Endothelial cell of hepatic sinusoid (primary cell): Measurements from ENCODE around the gene DPP6.

Experiments used
- in situ Hi-C: cut with HindIII; loops from 2 replicates; pipeline ENCODE4 v1.10.0; 2017; ENCODE audit warnings: low sequenced_read_pairs

Gene DPP6

DNA sequence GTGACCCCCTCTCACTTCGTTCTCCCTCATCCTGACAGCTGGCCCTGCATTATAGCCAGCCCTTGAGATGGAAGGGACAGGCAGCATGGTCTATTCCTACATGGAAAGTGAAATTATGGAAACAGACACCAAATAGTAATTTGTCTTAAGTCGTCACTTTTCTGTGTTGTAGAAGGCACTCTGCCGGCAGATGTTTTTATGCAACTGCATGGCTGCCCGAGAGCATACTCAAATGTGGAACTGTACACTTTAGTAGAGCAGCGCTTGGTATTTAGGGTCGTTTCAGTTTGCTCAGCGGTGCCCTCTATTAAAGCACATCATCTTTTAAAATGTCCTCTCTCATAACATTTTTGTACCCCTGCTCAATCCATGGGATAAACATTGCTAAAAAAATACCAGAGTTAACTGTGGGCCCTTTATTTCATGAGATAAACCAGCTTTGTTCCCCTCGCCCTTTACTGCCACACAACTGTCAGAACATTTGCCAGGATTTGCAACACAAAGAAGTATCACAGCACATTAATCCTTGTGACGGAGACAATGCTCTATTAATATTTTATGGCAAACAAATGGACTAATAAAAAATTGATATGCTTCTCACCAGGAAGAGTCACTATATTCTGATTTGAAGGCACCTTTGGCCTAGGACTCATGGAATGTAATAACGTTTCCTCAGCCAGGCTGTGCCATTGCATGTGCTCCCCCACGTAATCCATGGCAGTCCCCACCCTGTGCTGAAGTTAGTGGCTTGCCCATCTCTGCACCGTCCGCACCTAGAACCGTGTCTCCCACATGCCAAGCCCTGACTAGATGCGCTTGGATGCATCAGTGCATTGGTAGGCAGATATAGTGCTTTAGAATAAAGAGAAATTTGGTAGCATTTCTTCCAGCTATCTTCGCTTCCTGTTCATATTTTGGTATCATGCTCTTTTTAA is 729.4 kb downstream of the DPP6 start:
- in situ Hi-C loops, result no loop called here

GRCh38 chr7:154783281-154783909 is 731.2 kb downstream of the DPP6 start:
- in situ Hi-C loops, result no loop called here

GRCh38 chr7:154785898-154786297 is 733.7 kb downstream of the DPP6 start:
- in situ Hi-C loops, result loop anchor here (5.0 kb wide), 1 partner anchor 76 kb away; no protein-coding TSS in a partner anchor

GRCh38 chr7:154789404-154789803 is 737.2 kb downstream of the DPP6 start:
- in situ Hi-C loops, result loop anchor here (5.0 kb wide), 1 partner anchor 73 kb away; no protein-coding TSS in a partner anchor

GRCh38 chr7:154791611-154792010 is 739.4 kb downstream of the DPP6 start:
- in situ Hi-C loops, result no loop called here

- in situ Hi-C loops, result no loop called here
Observed at GRCh38 chr7:154792436-154793055, 740.3 kb downstream of the DPP6 start.

DNA sequence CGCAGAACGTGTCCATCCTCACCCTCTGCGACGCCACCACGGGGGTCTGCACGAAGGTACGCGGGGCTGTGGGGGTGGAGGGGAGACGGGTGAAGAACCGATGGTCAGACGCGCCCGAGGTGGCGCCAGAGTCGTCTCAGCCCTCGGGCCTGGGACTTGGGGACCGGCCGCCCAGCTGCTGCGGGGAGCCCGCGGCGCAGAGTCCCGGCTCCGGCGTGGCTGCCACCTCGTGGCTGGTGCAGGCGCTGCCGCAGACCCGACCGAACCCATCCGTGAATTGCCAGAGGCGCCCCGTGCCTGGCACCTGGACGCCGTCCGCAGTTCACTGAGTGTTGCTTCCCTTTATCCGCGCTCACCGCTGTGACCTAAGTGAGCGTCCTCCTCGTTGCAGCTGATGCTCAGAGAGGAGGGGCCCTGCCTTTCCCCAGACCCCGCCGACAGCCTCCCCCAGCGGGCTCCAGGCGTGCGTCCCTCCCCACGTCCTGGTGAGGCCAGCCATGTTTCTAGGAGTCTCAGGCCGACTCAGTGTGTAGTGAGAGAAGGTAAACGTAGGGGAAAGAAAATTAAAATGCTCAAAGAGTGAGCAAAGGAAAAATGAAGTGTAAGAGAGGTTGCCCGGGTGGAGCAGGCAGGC is 742.1 kb downstream of the DPP6 start:
- in situ Hi-C loops, result no loop called here

GRCh38 chr7:154795014-154795413 is 742.8 kb downstream of the DPP6 start:
- in situ Hi-C loops, result no loop called here

DNA sequence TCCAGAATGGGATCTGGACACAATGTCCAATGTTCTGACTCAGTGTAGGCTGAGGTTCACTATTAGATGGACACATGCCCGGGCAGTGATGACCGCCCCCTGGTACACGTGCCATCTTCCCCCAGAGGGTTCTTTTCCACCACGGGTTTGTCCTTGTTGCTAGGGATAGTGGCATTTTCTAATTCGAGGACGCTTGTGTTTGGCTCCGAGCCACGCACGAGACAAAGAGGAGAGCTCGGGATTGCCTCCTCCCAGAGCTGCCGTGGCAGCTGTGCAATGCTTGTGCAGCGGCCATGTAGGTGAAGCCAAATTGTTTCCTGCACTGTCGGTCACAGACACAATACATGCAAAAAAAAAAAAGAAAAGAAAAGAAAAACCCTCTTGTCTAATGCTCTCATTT is 743.2 kb downstream of the DPP6 start:
- in situ Hi-C loops, result no loop called here

DNA sequence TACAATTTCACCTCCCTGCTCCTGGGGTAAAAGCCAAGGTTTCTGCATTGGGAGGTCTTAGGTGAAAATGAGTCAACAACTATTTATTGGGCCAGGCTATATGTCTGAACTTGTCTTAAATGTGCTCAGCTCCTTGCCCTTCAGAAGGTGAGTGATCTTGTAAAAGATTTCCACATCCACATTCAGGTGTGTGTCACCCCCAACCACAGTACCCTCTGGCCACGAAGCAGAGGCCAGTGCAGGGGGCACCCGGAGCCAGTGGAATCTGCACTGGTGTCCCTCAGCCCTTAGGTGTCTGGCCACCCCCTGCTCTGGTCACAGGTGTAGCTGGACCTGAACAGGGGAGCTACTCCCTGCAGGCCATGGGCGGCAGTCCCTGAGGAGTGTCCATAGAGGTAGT is 752.3 kb downstream of the DPP6 start:
- in situ Hi-C loops, result no loop called here

DNA sequence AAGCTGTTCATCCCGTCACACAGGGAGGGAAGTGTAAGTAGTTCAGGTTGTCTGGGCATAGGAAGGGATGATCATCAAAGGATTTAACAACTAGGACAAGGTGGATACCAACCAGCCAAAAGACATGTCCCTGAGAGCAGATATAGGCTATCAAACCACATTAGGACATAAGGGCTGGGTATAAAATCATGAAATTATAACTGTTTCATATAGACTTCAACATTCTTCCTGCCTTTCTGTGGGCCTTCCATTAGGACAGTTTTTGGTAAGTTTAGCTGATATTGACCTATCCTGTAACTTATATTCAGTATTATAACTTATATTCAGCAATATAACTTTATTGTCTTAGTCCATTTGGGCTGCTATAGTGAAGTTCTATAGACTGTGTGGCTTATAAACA is 759.8 kb downstream of the DPP6 start:
- in situ Hi-C loops, result no loop called here

GRCh38 chr7:154817224-154817896 is 765.2 kb downstream of the DPP6 start:
- in situ Hi-C loops, result no loop called here

DNA sequence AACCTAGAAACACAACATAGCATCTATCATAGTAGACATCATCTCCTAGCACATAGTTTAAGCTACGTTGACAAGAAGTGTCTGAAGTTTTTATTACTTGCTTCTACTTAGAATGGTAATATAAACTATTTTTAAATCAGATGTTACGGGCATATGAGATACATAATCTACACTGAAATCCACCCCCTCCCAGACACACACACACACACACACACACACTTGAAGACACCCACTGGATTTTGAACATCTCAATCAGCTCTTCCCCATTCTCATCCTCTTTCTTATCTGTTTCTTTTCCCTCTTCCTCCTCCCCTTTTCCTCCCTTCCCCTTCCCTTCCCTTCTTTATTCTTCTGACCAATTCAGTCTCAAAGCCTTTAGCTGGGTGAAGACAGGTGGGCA is 774.8 kb downstream of the DPP6 start:
- in situ Hi-C loops, result no loop called here

GRCh38 chr7:154832557-154833138 is 780.5 kb downstream of the DPP6 start:
- in situ Hi-C loops, result no loop called here

DNA sequence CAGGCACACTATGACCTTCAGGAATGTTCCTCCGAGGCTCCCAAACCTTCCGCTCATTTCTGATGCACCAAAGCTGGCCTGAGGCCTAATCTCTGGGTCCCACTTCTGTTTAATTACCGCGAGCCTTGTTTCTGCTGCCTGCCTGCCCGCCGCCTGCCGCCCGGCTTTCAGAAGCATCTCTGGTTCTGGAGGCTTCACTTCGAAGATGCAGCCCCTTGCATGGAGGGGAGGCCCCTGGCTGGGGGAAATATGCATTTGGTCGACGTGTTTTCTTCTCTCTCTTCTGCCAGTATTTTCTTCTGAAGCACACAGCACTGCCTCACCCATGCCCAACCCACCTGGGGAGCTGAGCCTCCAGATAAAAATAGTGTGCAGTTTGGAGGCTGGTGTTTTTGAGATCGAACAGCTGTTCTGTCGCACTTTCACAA is 783.8 kb downstream of the DPP6 start:
- in situ Hi-C loops, result no loop called here

DNA sequence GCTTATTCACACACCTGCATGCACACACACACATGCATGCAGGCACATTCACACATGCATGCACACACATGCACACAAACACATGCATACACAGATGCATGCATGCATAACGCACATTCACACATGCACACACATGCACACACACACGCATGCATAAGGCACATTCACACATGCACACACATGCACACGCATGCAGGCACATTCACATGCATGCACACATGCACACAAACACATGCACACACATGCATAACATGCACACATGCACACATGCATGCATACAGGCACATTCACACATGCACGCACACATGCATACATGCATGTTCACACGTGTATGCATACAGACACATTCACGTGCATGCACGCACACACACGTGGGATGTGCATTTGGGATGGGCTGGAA is 784.9 kb downstream of the DPP6 start:
- in situ Hi-C loops, result no loop called here

GRCh38 chr7:154837622-154838021 is 785.4 kb downstream of the DPP6 start:
- in situ Hi-C loops, result no loop called here

DNA sequence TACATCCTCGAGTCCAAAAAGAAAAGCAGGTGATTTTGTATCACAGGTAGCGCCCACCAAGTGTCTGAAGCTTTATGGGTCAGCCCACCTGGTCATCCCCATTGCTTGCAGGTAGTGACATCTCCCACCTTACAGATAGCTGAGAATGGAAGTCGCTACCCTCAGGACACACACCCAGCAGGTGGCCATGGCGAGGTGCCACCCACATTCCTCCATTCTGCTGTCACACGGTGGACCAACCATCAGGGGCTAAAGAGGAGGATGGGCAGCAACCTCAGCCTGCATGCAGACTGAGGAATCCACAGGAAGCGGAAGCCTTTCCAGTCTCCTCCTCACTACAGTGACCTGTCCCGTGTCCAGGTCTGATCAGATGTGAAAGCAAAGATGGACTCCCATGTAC is 787.9 kb downstream of the DPP6 start:
- in situ Hi-C loops, result no loop called here

GRCh38 chr7:154841731-154842331 is 789.6 kb downstream of the DPP6 start:
- in situ Hi-C loops, result no loop called here

DNA sequence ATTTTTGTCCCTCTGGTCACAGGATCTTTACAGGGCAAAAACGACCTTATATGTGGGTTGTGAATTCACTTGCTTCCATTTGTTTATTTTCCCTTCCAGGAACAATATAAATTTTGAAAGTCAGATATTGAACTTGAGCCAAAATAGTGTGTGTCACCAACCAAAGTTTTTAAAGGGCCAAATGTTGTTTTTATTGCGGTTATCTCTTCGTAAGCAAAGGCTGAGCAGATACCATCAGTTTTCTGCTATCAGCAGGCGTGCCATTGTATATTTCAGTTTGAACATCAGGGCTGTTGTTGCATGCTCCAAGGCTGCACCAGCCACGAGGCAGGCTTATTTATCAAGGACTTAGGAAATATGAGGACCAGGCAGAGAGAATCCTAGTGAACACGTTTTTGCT is 790.4 kb downstream of the DPP6 start:
- in situ Hi-C loops, result no loop called here
